H9 (cell line): ENCODE results near the gene MYH11. TPM values are rescaled to one million over a fixed set of nuclear protein-coding genes. Genes with fewer than 3 reads are reported as not detected.
A peak's percentile ranks its signal among the peaks of the same experiment; 100 is the strongest.

Source experiments
- DNase-seq: peaks from one replicate; pipeline ENCODE4 v3.0.0-alpha.2; 2017
- H2AFZ ChIP-seq: one replicate; pipeline ENCODE4 v1.6.1; 2013; ENCODE audit warnings: mild to moderate bottlenecking, low read length, control low read depth, moderate library complexity
- H2AK5ac ChIP-seq: 2 replicates; pipeline ENCODE4 v1.6.1; 2013; ENCODE audit warnings: low read length, control low read depth, mixed read lengths; ENCODE audit not compliant: insufficient read length
- H2BK120ac ChIP-seq: one replicate; pipeline ENCODE4 v1.6.1; 2013; ENCODE audit warnings: low read depth, mild to moderate bottlenecking, low read length, control low read depth, inconsistent platforms; ENCODE audit not compliant: poor library complexity, severe bottlenecking
- H2BK12ac ChIP-seq: 2 replicates; pipeline ENCODE4 v1.6.1; 2013; ENCODE audit warnings: low read length, control low read depth, mixed read lengths, low read depth; ENCODE audit not compliant: insufficient read length
- H2BK15ac ChIP-seq: 2 replicates; pipeline ENCODE4 v1.6.1; 2013; ENCODE audit warnings: low read depth, low read length, control low read depth
- H2BK20ac ChIP-seq: one replicate; pipeline ENCODE4 v1.6.1; 2013; ENCODE audit warnings: low read depth, mild to moderate bottlenecking, low read length, control low read depth, inconsistent platforms; ENCODE audit not compliant: poor library complexity, severe bottlenecking
- H2BK5ac ChIP-seq: 2 replicates; pipeline ENCODE4 v1.6.1; 2013; ENCODE audit warnings: low read length, control low read depth, mixed read lengths; ENCODE audit not compliant: insufficient read length
- H3K14ac ChIP-seq: 2 replicates; pipeline ENCODE4 v1.6.1; 2013; ENCODE audit warnings: low read length, control low read depth; ENCODE audit not compliant: insufficient read depth
- H3K18ac ChIP-seq: 2 replicates; pipeline ENCODE4 v1.6.1; 2013; ENCODE audit warnings: low read depth, mild to moderate bottlenecking, mixed read lengths, low read length, control low read depth; ENCODE audit not compliant: insufficient read length
- H3K23ac ChIP-seq: 2 replicates; pipeline ENCODE4 v1.6.1; 2013; ENCODE audit warnings: low read length, control low read depth, mixed read lengths, low read depth; ENCODE audit not compliant: insufficient read length
- H3K23me2 ChIP-seq: 2 replicates; pipeline ENCODE4 v1.6.1; 2013; ENCODE audit warnings: low read depth, mild to moderate bottlenecking, mixed read lengths, low read length, control low read depth; ENCODE audit not compliant: insufficient read length, poor library complexity, severe bottlenecking
- H3K27ac ChIP-seq: 2 replicates; pipeline ENCODE4 v1.5.1; 2013; ENCODE audit warnings: low read length, control low read depth, mixed read lengths, low read depth; ENCODE audit not compliant: insufficient read length
- H3K27me3 ChIP-seq: 2 replicates; pipeline ENCODE4 v1.6.1; 2013; ENCODE audit warnings: low read length, control low read depth, inconsistent platforms; ENCODE audit not compliant: insufficient read depth
- H3K4ac ChIP-seq: 2 replicates; pipeline ENCODE4 v1.6.1; 2013; ENCODE audit warnings: low read depth, mild to moderate bottlenecking, control low read depth, inconsistent platforms, low read length, moderate library complexity
- H3K4me1 ChIP-seq: 2 replicates; pipeline ENCODE4 v1.6.1; 2013; ENCODE audit warnings: low read length, control low read depth, inconsistent platforms; ENCODE audit not compliant: insufficient read depth
- H3K4me2 ChIP-seq: 2 replicates; pipeline ENCODE4 v1.6.1; 2013; ENCODE audit warnings: low read length, control low read depth, mixed read lengths; ENCODE audit not compliant: insufficient read length, insufficient read depth
- H3K56ac ChIP-seq: 2 replicates; pipeline ENCODE4 v1.6.1; 2013; ENCODE audit warnings: low read depth, mild to moderate bottlenecking, mixed read lengths, low read length, control low read depth; ENCODE audit not compliant: insufficient read length
- H3K79me1 ChIP-seq: 2 replicates; pipeline ENCODE4 v1.6.1; 2013; ENCODE audit warnings: low read depth, mild to moderate bottlenecking, moderate library complexity, low read length, control low read depth, inconsistent platforms; ENCODE audit not compliant: insufficient read depth, poor library complexity, severe bottlenecking
- H3K79me2 ChIP-seq: 2 replicates; pipeline ENCODE4 v1.6.1; 2013; ENCODE audit warnings: low read length, control low read depth, inconsistent platforms; ENCODE audit not compliant: insufficient read depth
- H3K9ac ChIP-seq: 2 replicates; pipeline ENCODE4 v1.6.1; 2013; ENCODE audit warnings: low read length, control low read depth, mixed read lengths; ENCODE audit not compliant: insufficient read length; ENCODE audit errors: extremely low read depth
- H3K9me3 ChIP-seq: one replicate; pipeline ENCODE4 v1.6.1; 2013; ENCODE audit warnings: low read depth, low read length, inconsistent platforms; ENCODE audit not compliant: control insufficient read depth
- H3T11ph ChIP-seq: one replicate; pipeline ENCODE4 v1.6.1; 2013; ENCODE audit warnings: mild to moderate bottlenecking, low read length, control low read depth, inconsistent platforms
- H4K20me1 ChIP-seq: one replicate; pipeline ENCODE4 v1.6.1; 2013; ENCODE audit not compliant: control insufficient read depth, insufficient read length, insufficient read depth
- H4K5ac ChIP-seq: 2 replicates; pipeline ENCODE4 v1.6.1; 2013; ENCODE audit warnings: low read depth, mild to moderate bottlenecking, mixed read lengths, low read length, control low read depth; ENCODE audit not compliant: insufficient read length
- H4K8ac ChIP-seq: replicated peaks from 2 replicates; pipeline ENCODE4 v1.6.1; 2013; ENCODE audit warnings: low read length, control low read depth, mixed read lengths, low read depth; ENCODE audit not compliant: insufficient read length
- H4K91ac ChIP-seq: 2 replicates; pipeline ENCODE4 v1.6.1; 2013; ENCODE audit warnings: low read depth, mild to moderate bottlenecking, moderate library complexity, mixed read lengths, low read length, control low read depth; ENCODE audit not compliant: insufficient read length
- H3K27ac Mint-ChIP-seq, 3 experiments: 2 replicates in 2 of 3; 3 replicates in 1 of 3; pipeline ENCODE4 v1.8.0; 2020 to 2021; ENCODE audit warnings: mixed read lengths in 3 of 3, mild to moderate bottlenecking in 1 of 3, moderate library complexity in 1 of 3
- H3K27me3 Mint-ChIP-seq: 2 replicates; pipeline ENCODE4 v1.8.0; 2021; ENCODE audit warnings: low read depth, mild to moderate bottlenecking, moderate library complexity, mixed read lengths
- H3K36me3 Mint-ChIP-seq, 3 experiments: 2 replicates in 2 of 3; 3 replicates in 1 of 3; pipeline ENCODE4 v1.8.0; 2020 to 2021; ENCODE audit warnings: low read depth in 3 of 3, mixed read lengths in 3 of 3; ENCODE audit not compliant: insufficient read depth in 1 of 3
- H3K4me1 Mint-ChIP-seq, 2 experiments: 2 replicates each; pipeline ENCODE4 v1.8.0; 2020; ENCODE audit warnings: mixed read lengths in 2 of 2
- H3K4me3 Mint-ChIP-seq, 2 experiments: 2 replicates in 1 of 2; 3 replicates in 1 of 2; pipeline ENCODE4 v1.8.0; 2020 to 2021; ENCODE audit warnings: mild to moderate bottlenecking in 2 of 2, mixed read lengths in 2 of 2, moderate library complexity in 1 of 2
- H3K9me3 Mint-ChIP-seq, 2 experiments: 2 replicates in 1 of 2; 3 replicates in 1 of 2; pipeline ENCODE4 v1.8.0; 2020; ENCODE audit warnings: mild to moderate bottlenecking in 2 of 2, mixed read lengths in 2 of 2, moderate library complexity in 1 of 2
- CTCF ChIP-seq: fragments of 200-600 bp; sonication (generic); conservative IDR thresholded peaks from 3 replicates; pipeline ENCODE4 v1.8.0; 2021; ENCODE audit warnings: antibody characterized with exemption, mild to moderate bottlenecking
- whole genome bisulfite sequencing: extraction: QIAGEN DNeasy Blood & Tissue Kit; methylation state at CpG from one replicate; pipeline ENCODE4 v1.1.7; 2013; ENCODE audit warnings: missing lambda C conversion rate, low lambda C conversion rate, mixed read lengths; ENCODE audit not compliant: insufficient read length; ENCODE audit errors: extremely low coverage; 5-methylcytosine and 5-hydroxymethylcytosine counted together
- total RNA-seq: library from RNA; stranded (reverse); gene quantifications from 2 replicates; pipeline ENCODE4 v1.2.1, GENCODE V29; 2021

MYH11 gene
- total RNA-seq, 1 experiment from 2014 or later = 0.42 TPM

GRCh38 chr16:15743657-15744056, 113.2 kb downstream of the MYH11 start:
- H3T11ph ChIP-seq = no peak overlapping the region

More at GRCh38 chr16:15743657-15744056, 113.2 kb downstream of the MYH11 start:
- Histone ChIP-seq H3K14ac (no peak overlapping the region), H4K5ac (no peak overlapping the region), H4K20me1 (no peaks in the 10 kb centered on the region), H3K27ac (no peak overlapping the region), H2AFZ (no peak overlapping the region), H2BK20ac (no peak overlapping the region), H3K9me3 (no peaks in the 10 kb centered on the region), H3K56ac (no peak overlapping the region), H3K23ac (no peak overlapping the region), H3K27me3 (no peaks in the 10 kb centered on the region), H3K79me2 (no peaks in the 10 kb centered on the region), H3K4me1 (no peaks in the 10 kb centered on the region), H2BK15ac (no peak overlapping the region), H2BK5ac (no peak overlapping the region), H3K23me2 (no peaks in the 10 kb centered on the region), H3K4me2 (no peak overlapping the region), H2BK12ac (no peak overlapping the region), H4K8ac (no peak overlapping the region), H3K4ac (no peak overlapping the region), H2AK5ac (no peak overlapping the region), H2BK120ac (no peak overlapping the region), H3K9ac (no peak overlapping the region), H4K91ac (no peak overlapping the region), H3K18ac (no peak overlapping the region), H3K79me1 (no peaks in the 10 kb centered on the region)
- Mint-ChIP-seq H3K27me3 (no peaks in the 10 kb centered on the region; the same call in 1 of the 2 replicates), H3K9me3 (no peaks in the 10 kb centered on the region), H3K4me1 (peaks cover 2 to 15% of the 10 kb centered on the region in 2 experiments; a peak in 3 of 4 replicates), H3K36me3 (no peaks in the 10 kb centered on the region), H3K4me3 (no peak overlapping the region), H3K27ac (peak overlapping the region in 1 of 3 experiments; percentile 69; a peak in 2 of 7 replicates)
- no peak for DNase-seq
- TF ChIP-seq CTCF = no peak
- WGBS = no CpG with 5 or more reads among the region's 1 CpG
